ACHN (cell line): ENCODE results near the gene ELN.

Experiments used
- DNase-seq: peaks from one replicate; pipeline ENCODE4 v3.0.0-alpha.2; 2015
- in situ Hi-C: cut with HindIII; loops from 2 replicates; pipeline ENCODE4 v1.10.0; 2017; ENCODE audit warnings: low sequenced_read_pairs, low pct_ligation_motif_present, low pct_unique_long_range_greater_than_20kb

The ELN gene

DNA sequence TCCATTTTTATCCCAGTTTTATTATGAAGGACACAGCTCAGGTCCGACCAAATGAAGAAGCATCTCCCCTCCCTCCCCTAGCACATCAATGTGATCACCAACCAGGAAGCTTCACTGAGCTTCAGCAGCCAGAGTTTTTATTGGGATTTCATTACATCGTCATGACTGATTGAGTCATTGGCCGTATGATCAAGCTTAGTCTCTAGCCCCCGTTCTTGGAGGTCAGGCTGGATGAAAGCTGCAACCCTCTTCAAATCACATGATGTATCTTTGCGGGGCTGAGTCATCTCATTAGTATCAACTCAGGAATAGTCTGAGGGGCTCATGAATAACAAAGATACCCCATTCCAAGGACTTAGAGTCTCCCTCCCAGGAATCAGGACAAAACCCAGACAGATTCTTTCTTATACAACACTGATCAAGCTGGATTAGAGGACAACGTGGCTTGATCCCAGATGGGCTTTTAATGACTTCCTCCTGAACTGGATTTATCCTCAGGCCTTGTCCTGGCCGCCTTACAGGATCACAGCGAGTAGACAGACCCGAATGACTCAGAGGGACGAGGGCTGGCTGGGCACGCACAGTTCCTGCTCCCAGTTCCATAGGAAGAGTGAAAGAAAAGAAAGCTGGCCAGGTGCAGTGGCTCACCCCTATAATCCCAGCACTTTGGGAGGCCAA lies 70.1 kb downstream of the ELN start:
- peak; percentile 30 for DNase-seq
- in situ Hi-C loops = no loop called here

DNA sequence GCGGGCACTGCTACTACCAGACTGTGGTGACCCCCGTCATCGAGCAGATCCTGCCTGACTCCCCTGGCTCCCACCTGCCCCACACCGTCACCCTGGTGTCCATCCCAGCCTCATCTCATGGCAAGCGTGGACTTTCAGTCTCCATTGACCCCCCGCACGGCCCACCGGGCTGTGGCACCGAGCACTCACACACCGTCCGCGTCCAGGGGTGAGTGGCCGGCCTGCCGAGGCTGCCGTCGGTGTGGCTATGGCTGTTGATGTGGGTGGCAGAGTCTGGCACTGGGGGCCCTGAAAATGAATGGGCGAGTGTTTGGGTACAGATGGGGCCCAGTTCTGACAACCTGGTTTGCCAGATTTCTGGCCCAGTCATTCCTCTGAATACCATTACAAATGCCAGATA lies 71.1 kb downstream of the ELN start:
- no peak for DNase-seq
- in situ Hi-C loops = no loop called here

DNA sequence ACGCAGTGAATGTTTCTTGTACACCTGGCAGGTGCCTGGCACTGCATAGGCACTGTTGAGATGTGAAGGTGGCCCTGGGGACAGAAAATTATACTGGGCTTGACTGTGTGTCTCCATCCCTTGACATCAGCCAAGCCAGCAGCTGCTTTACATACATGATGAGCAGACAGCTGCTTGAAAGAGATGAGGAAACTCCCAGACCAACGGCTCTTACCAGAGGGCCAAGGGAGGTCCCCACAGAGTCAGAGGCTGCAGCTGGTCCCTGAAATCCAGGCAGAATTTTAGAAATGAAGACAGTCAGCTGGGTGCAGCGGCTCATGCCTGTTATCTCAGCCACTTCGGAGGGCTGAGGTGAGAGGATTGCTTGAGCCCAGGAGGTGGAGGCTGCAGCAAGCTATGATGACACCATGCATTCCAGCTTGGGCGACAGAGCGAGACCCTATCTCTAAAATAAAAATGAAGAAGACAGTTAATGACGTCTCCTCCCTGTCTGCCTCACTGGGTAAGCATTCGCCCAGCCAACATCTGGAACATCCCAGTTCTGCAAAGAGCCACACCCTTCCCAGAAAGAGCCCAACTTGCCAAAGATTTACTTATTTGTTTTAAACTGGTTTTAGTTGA lies 73.2 kb downstream of the ELN start:
- in situ Hi-C loops = no loop called here
- DNase-seq = peak; percentile 57

DNA sequence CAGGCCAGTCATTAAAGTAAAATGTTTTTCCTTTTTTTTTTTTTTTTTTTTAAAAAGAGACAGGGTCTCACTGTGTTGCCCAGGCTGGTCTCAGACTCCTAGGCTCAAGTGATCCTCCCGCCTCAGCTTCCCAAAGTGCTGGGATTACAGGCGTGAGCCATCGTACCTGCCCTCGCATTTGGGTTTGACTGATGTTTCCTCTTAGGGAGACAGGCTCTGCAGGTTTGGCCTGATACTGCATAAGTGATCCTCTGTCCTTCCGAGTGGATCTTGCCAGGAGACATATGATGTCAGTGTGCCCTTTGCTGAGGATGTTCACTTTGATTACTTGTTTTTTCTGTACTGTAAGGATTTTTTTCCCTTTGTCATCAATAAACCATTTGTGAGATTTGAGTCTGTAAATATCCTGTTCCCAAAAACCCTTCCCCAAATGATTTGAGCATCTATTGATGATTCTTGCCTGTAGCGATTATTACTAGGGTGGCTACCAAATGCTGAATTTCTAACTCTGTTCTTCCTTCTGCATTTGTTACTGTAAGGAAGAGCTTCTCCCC lies 75.3 kb downstream of the ELN start:
- no peak for DNase-seq
- in situ Hi-C loops = no loop called here

DNA sequence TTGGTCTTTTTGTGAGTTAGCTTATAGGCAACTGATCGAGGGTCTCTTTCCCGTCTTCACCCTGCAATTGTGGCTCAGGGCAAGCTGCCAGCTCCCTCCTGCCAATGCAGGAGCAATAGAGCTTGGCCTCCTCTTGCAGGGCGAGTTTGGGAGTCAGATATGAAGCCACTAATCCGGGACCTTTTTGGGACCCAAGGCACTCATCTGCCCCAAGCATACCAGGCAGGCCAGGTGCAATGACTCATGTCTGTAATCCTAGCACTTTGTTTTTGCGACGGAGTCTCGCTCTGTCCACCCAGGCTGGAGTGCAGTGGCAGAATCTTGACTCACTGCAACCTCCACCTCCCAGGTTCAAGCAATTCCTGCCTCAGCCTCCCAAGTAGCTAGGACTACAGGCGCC lies 76.7 kb downstream of the ELN start:
- peak; percentile 89 for DNase-seq
- in situ Hi-C loops = no loop called here

DNA sequence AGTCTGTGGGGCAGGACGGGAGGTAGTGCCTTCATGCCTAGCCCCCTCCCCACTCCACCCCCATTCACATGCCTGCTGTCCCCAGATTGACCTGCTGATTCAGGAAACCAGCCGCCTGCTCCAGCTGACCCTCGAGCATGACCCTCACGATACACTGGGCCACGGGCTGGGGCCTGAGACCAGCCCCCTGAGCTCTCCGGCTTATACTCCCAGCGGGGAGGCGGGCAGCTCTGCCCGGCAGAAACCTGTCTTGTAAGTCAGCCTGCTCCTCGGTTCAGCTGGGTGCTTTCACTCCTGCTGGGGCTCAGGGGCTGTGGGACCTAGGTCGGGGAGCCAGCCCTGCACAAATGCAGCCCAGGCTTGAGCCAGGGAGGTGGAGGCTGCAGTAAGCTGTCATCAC lies 78.0 kb downstream of the ELN start:
- in situ Hi-C loops = no loop called here
- no peak for DNase-seq

DNA sequence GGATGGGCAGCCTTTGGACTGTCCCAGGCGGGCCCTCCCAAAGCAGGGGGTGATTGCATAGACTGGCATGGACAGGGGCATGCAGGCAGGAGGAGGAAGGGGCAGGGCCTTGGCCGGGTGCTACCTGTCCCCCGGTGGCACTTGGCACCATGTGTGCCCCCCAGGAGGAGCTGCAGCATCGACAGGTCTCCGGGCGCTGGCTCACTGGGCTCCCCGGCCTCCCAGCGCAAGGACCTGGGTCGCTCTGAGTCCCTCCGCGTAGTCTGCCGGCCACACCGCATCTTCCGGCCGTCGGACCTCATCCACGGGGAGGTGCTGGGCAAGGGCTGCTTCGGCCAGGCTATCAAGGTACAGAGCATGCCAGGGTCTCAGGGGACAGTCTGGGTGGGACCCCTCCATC lies 78.9 kb downstream of the ELN start:
- in situ Hi-C loops = no loop called here
- DNase-seq = no peak

DNA sequence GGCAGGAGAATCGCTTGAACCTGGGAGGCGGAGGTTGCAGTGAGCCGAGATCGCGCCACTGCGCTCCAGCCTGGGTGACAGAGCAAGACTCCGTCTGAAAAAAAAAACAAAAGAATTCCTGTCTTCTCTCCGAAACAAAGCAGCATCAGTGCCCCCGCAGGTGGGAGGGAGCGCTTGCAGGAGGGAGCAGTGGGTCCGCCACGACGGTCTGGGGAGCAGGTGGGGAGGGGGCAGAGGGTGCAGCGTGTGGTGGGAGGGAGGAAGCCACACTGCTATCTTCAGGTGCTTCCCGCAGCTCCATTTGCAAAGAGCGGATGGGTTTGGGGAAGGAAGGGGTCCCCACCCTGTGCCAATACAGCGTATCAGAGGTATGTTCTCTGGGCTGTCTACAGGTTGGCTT lies 87.4 kb downstream of the ELN start:
- in situ Hi-C loops = no loop called here
- DNase-seq = no peak

DNA sequence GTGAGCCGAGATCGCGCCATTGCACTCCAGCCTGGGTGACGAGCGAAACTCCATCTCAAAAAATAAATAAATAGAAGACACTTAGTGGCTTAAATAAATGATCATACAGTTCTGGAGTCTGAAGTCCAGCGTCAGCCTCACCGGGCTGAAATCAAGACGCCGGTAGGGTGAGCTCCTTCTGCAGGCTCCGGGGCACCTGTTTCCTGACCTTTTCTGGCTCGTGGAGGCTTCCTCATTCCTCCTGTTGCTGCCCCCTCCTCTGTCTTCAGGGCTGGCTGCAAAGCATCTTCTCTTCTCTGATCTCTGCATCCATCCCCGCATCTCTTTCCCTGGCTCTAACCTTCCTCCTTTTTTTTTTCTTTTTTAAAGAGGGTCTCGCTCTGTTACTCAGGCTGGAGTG lies 88.4 kb downstream of the ELN start:
- in situ Hi-C loops = no loop called here
- no peak for DNase-seq
